G401 (cell line): ENCODE measurements around the gene NOL7. TPM values are rescaled to one million over a fixed set of nuclear protein-coding genes. Genes with fewer than 3 reads are reported as not detected.

Experiments
- DNase-seq: peaks from one replicate; pipeline ENCODE4 v3.0.0-alpha.2; 2015; ENCODE audit warnings: low spot score
- in situ Hi-C: cut with HindIII; loops from 2 replicates; pipeline ENCODE4 v1.10.0; 2016; ENCODE audit warnings: low sequenced_read_pairs, mixed read lengths
- total RNA-seq: library from RNA; depleted of rRNA; stranded (reverse); fragments of >200 nt; shearing (Covaris generic); gene quantifications from 2 replicates; pipeline ENCODE4 v1.2.3, GENCODE V29; 2014; rRNA removed

NOL7 gene
- total RNA-seq = 114 and 117 TPM in 2 replicates

GRCh38 chr6:13614926-13615791, at the start of gene NOL7:
NOL7 (plus strand) TSS chr6:13615335; CDS start chr6:13615359, 24 bp downstream.
- in situ Hi-C loops = no loop called here
- DNase-seq = peak; percentile 96

DNA sequence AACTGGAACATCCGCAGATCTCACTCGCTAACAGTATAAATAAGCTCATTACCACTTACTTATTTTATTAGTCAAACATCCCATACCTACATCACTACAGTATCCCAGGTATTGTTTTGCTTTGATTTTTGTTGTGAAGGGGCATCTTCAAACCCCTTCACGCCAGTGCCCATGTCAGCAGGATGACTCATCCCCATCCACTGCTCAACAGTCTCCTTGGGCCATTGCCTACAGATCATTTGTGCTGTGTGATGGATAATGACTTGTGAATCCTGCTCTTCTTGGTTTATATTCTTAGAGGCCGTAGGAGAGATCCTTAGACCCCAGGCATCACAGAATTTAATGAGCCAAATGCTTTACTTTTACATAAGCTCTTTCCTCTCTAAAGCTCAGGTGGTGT, 49.2 kb upstream of the NOL7 start:
- in situ Hi-C loops = no loop called here
- no peak for DNase-seq

GRCh38 chr6:13566500-13566899, 48.6 kb upstream of the NOL7 start:
- in situ Hi-C loops = no loop called here
- no peak for DNase-seq

DNA sequence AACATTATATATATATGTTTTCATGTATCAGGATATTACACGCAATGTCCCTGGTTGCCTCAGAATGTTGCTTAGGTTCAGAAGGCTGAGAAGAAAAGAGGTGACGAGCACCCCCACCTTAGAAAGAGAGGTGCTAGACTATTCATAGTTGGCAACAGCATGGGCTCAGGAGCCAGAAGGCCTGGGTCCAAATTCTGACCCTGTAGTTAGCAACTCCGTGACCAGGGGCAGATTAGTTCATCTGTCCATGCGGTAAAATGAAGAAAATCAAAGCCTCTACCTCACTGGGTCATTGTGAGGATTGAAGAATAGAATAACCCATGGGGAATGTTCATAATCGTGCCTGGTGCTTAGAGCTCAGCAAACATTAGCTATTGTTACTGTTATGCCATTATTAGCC, 46.2 kb upstream of the NOL7 start:
- DNase-seq = no peak
- in situ Hi-C loops = no loop called here

DNA sequence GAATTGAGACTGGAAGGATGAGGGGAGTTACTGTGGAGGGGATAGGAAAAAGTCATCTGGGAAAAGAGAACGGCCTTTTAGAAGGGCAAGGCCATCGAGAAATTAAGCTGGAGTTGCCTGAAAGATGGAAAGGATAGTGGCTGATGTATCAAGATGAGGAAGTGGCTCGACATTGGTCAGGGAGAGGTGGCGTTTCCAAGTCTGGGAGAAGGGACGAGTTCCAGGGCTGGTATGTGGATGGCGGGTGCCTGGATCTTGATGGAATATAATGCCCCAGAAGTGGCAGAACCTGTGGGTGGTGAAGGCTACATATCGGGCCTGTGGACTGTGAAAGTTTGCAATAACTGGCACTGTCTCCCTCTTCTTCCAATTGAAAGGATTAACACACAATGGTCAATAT, 42.9 kb upstream of the NOL7 start:
- in situ Hi-C loops = no loop called here
- no peak for DNase-seq

GRCh38 chr6:13572951-13573654, 42.0 kb upstream of the NOL7 start:
- DNase-seq = no peak
- in situ Hi-C loops = no loop called here

GRCh38 chr6:13573669-13574110, 41.4 kb upstream of the NOL7 start:
- in situ Hi-C loops = no loop called here
- peak; percentile 64 for DNase-seq

DNA sequence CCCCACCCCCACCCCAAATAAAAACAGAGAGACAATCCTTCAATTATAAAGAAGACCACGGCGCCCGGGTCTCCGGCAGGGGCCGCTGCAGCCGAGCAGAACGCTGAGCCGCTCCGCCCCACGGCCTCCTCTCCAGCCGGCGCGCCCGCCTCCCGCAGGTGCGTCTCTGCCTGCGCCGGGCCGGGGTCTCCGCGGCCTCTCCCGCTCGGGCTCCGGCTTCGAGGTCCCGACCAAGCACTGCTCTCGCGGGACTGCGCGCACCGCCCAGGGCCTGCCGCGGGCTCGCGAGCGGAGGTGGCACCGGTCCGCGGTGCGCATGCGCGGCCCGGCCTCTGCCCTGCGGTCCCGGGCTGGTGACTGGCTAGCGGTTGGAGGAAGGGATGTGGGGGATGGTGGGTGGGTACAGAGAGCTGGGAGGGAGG, 41.0 kb upstream of the NOL7 start:
- in situ Hi-C loops = no loop called here
- peak; percentile 89 for DNase-seq

- in situ Hi-C loops = no loop called here
- peak; percentile 84 for DNase-seq
Observed at GRCh38 chr6:13574571-13575376, 40.4 kb upstream of the NOL7 start, which contains the start of gene SIRT5. SIRT5 (plus strand) TSS chr6:13574601; CDS start chr6:13584111, 9,510 bp downstream.

DNA sequence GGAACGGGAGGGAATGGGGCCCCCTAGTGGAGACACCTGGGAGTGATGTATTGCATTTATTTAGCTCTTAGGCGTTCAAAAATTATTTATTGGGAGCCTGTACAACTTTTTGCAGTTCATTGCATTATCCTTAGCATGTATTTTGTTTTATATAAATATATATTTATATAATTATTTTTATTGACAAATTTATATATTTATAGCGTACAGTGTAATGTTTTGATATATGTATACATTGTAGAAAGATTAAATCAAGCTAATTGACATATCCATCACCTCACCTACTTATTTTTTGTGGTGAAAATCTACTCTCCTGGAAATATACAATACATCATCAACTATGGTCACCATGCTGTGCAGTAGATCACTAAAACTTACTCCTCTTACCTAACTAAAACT, 39.8 kb upstream of the NOL7 start:
- DNase-seq = no peak
- in situ Hi-C loops = no loop called here

DNA sequence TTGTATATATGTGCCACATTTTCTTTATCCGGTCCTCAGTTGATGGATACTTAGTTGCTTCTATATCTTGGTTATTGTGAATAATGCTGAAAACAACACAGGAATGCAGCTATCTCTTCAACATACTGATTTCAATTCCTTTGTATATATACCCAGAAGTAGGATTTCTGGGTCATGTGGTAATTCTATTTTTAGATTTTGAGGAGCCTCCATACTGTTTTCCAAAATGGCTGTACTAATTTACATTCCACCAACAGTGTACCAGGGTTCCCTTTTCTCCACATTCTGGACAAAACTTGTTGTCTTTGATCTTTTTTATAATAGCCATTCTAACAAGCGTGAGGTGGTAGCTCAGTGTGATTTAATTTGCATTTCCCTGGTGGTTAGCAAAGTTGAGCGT, 39.1 kb upstream of the NOL7 start:
- no peak for DNase-seq
- in situ Hi-C loops = no loop called here

DNA sequence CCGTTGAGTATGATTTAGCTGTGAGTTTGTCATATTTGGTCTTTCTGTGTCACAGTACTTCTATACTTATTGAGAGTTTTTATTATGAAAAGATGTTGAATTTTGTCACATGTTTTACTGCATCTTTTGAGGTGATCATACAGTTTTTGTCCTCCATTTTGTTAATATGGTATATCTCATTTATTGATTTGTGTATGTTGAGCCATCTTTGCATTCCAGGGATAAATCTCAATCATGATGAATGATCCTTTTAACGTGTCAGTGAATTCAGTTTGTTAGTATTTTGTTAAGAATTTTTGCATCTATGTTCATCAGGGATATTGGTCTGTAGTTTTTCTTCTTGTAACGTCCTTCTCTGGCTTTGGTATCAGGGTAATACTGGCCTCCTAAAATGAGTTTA, 37.2 kb upstream of the NOL7 start:
- no peak for DNase-seq
- in situ Hi-C loops = no loop called here

DNA sequence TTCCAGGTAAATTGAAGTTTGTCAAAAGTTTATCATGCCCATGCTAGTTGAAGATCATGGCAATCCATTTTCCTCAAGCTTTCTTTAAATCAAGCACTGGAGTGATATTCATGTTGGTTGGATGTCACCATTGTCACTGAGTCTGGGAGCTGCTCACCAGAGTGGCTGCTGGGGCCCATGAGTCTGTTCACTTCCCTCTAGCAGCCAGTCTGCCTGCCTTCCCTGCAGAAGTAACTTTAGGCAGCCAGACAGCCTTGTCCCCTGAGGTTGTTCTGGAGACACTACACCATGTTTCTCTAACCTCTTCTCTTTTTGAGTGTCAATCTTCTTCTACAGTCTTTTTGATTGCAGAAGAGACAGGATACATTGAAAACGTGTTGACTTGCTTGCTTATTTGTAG, 35.2 kb upstream of the NOL7 start:
- no peak for DNase-seq
- in situ Hi-C loops = no loop called here

GRCh38 chr6:13581700-13582229, 33.4 kb upstream of the NOL7 start:
- no peak for DNase-seq
- in situ Hi-C loops = no loop called here

DNA sequence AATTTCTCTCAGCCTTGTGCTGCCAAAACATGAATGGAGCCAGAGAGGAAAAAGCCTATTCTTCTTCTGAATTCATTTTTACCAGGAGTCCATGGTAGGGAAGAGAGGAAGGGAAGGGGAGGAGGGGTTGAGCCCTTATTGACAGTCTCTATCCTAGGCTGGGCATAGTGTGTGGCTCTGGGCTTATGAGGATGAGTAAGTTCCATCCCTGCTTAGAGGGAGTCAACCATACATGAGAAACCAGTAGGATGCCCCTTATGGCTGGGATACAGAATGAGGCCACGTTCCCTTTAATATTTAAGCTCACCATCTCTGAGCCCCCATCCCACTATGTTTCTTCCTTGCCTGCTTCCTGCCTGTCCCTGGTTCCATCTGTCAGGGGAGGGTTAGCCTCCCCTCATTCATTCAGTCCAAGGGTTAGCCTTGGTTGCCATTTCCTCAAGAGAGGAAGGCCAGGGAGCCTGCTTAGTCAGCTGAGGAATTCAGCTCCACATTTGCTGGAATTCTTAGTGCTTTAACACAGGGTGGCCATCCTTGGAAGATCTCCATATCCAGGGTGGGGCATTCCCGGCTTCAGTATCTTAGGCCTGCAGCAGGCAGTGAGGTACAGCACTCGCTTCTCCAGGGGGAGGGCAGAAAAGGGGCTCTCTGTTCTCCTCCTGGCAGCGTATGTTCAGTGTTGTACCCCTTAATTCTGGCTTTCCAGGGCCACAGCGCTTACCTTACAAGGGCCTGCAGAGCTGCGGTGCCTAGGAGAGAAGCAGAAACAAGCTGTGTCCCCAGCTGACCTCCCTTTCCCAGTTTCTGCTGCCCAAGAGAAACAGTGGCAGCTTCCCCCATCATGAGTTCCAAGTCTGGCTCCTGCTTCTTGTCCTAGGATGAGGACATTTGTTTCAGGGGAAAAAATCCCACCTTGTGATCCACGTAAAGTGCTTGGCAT, 28.3 kb upstream of the NOL7 start:
- no peak for DNase-seq
- in situ Hi-C loops = no loop called here

DNA sequence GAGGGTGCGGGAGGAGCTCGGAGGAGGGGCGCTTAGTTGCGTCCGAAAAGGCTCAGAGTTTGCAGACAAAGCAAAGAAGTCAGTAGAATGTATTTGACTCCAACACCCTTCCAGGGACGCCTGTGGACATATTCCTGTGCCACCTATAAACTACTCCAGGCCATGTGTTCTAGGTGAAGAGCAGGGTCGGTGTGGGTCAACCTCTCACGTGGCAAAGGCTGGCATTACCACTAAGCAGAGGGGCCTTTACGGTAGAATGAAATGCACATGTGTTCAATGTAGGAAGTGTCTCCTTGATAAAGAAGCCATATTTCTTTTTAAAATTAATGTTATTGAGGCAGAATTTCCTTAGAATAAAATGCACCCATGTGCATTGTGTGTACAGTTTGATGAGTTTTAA, 25.3 kb upstream of the NOL7 start:
- DNase-seq = no peak
- in situ Hi-C loops = no loop called here

GRCh38 chr6:13590574-13591153, 24.5 kb upstream of the NOL7 start:
- in situ Hi-C loops = no loop called here
- no peak for DNase-seq
